ENCODE measurements around the gene STK35.
"Not testable (repeated sequence)": the region's sequence is repeated elsewhere in the genome, so short reads cannot be mapped to it uniquely, and the experiment has no call there.

Gene STK35

GRCh38 chr20:2170404-2170803, 68.8 kb downstream of the STK35 start:
- Histone ChIP-seq H3K36me3 (ENCODE audit: insufficient read depth) (no peaks in the 10 kb centered on the region), H3K27me3 (ENCODE audit: insufficient read depth, low read depth) (no peaks in the 10 kb centered on the region), H3K4me1 (ENCODE audit: low read depth, poor library complexity, severe bottlenecking) (no peaks in the 10 kb centered on the region), H3K4me2 (no peak overlapping the region), H3K27ac (no peak overlapping the region), H2AFZ (ENCODE audit: low read depth) (no peak overlapping the region), H4K20me1 (ENCODE audit: insufficient read depth) (no peaks in the 10 kb centered on the region), H3K4me3 (IDR thresholded peaks at IDR 0.05; ENCODE audit: insufficient read depth, low read depth, low read length) (no peak overlapping the region), H3K9ac (no peak overlapping the region), H3K79me2 (ENCODE audit: insufficient read depth, low read depth) (no peaks in the 10 kb centered on the region)
- TF ChIP-seq, protein P1, sequence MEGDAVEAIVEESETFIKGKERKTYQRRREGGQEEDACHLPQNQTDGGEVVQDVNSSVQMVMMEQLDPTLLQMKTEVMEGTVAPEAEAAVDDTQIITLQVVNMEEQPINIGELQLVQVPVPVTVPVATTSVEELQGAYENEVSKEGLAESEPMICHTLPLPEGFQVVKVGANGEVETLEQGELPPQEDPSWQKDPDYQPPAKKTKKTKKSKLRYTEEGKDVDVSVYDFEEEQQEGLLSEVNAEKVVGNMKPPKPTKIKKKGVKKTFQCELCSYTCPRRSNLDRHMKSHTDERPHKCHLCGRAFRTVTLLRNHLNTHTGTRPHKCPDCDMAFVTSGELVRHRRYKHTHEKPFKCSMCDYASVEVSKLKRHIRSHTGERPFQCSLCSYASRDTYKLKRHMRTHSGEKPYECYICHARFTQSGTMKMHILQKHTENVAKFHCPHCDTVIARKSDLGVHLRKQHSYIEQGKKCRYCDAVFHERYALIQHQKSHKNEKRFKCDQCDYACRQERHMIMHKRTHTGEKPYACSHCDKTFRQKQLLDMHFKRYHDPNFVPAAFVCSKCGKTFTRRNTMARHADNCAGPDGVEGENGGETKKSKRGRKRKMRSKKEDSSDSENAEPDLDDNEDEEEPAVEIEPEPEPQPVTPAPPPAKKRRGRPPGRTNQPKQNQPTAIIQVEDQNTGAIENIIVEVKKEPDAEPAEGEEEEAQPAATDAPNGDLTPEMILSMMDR (conservative IDR thresholded peaks at IDR 0.05; ENCODE audit: low read depth, low read length) = no peak

DNA sequence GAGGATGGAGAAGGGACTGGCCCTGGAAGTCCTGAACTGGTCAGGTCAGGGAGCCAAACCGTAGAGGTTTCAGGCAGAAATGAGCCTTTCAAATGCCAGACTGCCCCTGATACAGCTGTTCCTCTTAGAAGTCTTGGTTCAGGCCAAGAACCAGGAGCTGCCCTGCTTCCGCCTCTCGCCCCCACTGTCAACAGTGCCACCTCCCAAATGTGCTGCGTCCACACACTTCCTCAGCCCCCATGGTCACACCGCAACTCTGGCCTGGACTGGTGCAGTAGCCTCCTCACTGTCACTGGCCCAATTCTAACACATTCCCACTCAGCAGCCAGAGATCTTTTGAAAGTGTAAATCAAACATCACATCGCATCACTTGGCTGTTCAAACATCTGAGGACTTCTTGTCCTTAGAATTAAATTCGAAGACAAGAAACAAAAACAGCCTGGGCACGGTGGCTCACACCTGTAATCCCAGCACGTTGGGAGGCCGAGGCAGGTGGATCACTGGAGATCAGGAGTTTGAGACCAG, 69.7 kb downstream of the STK35 start:
- Histone ChIP-seq H3K4me2 (no peak overlapping the region), H3K36me3 (ENCODE audit: insufficient read depth) (no peaks in the 10 kb centered on the region), H3K27me3 (ENCODE audit: insufficient read depth, low read depth) (no peaks in the 10 kb centered on the region), H3K4me1 (ENCODE audit: low read depth, poor library complexity, severe bottlenecking) (no peaks in the 10 kb centered on the region), H3K27ac (no peak overlapping the region), H3K4me3 (IDR thresholded peaks at IDR 0.05; ENCODE audit: insufficient read depth, low read depth, low read length) (no peak overlapping the region), H3K9ac (no peak overlapping the region), H3K79me2 (ENCODE audit: insufficient read depth, low read depth) (no peaks in the 10 kb centered on the region), H4K20me1 (ENCODE audit: insufficient read depth) (no peaks in the 10 kb centered on the region), H2AFZ (ENCODE audit: low read depth) (no peak overlapping the region)
- TF ChIP-seq, protein P1 (conservative IDR thresholded peaks at IDR 0.05; ENCODE audit: low read depth, low read length) = no peak

GRCh38 chr20:2171840-2172239, 70.2 kb downstream of the STK35 start:
- H3K4me3 ChIP-seq (IDR thresholded peaks at IDR 0.05; ENCODE audit: insufficient read depth, low read depth, low read length); H4K20me1 ChIP-seq (ENCODE audit: insufficient read depth); H3K27me3 ChIP-seq (ENCODE audit: insufficient read depth, low read depth); H3K27ac ChIP-seq; H3K4me2 ChIP-seq; H2AFZ ChIP-seq (ENCODE audit: low read depth); H3K4me1 ChIP-seq (ENCODE audit: low read depth, poor library complexity, severe bottlenecking); H3K36me3 ChIP-seq (ENCODE audit: insufficient read depth); H3K9ac ChIP-seq; H3K79me2 ChIP-seq (ENCODE audit: insufficient read depth, low read depth): not testable (repeated sequence)

DNA sequence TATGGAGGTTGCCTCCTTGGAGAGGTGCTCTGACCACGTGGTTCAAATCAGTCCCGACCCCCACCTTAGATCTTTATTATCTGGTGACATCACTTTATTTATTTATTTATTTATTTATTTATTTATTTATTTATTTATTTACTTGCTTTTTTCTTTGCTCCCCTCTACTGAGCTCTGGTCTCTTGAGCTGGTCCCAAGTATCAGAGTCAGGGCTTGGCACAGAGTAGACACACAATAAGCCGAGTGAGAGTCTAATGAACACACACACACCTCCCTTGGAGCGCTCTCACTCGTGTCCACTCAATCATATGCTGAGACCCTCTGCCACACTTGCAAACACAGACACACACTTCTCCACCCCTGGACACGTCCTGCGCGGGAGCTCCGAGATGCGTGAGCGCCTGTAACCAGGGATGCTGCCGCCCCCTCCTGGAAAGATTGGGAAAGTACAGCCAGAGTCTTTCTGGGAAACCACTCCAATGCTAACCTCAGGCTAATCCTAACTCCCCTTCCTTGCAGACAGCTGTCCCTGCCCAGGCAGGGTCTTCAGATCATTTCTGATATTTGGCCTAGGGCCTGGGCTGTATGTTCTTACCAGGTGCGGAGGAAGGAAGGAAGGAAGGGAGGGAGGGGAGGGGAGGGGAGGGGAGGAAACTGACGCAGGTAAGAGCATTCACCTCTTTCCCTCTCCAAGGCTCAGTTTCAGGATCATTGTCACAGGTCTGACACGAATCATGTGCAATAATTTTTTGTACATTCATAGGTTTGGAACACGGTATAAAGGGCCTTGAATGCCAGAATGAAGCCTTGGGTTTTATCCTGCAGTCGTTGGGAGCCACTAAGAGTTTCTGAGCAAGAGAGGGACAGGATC, 70.9 kb downstream of the STK35 start:
- TF ChIP-seq, protein P1 (conservative IDR thresholded peaks at IDR 0.05; ENCODE audit: low read depth, low read length) = peak; percentile 81
- no peaks in the 10 kb centered on the region for H3K79me2 ChIP-seq (ENCODE audit: insufficient read depth, low read depth)
- H3K36me3 ChIP-seq (ENCODE audit: insufficient read depth) = no peaks in the 10 kb centered on the region
- no peak overlapping the region for H3K4me3 ChIP-seq (IDR thresholded peaks at IDR 0.05; ENCODE audit: insufficient read depth, low read depth, low read length)
- no peaks in the 10 kb centered on the region for H4K20me1 ChIP-seq (ENCODE audit: insufficient read depth)
- H2AFZ ChIP-seq (ENCODE audit: low read depth) = no peak overlapping the region
- H3K4me2 ChIP-seq = no peak overlapping the region
- H3K27ac ChIP-seq = no peak overlapping the region
- no peak overlapping the region for H3K9ac ChIP-seq
- H3K4me1 ChIP-seq (ENCODE audit: low read depth, poor library complexity, severe bottlenecking) = no peaks in the 10 kb centered on the region
- H3K27me3 ChIP-seq (ENCODE audit: insufficient read depth, low read depth) = no peaks in the 10 kb centered on the region

GRCh38 chr20:2173186-2173585, 71.6 kb downstream of the STK35 start:
- TF ChIP-seq, protein P1 (conservative IDR thresholded peaks at IDR 0.05; ENCODE audit: low read depth, low read length) = no peak
- Histone ChIP-seq H3K4me2 (no peak overlapping the region), H3K36me3 (ENCODE audit: insufficient read depth) (no peaks in the 10 kb centered on the region), H4K20me1 (ENCODE audit: insufficient read depth) (no peaks in the 10 kb centered on the region), H3K4me1 (ENCODE audit: low read depth, poor library complexity, severe bottlenecking) (no peaks in the 10 kb centered on the region), H3K79me2 (ENCODE audit: insufficient read depth, low read depth) (no peaks in the 10 kb centered on the region), H3K9ac (no peak overlapping the region), H3K27me3 (ENCODE audit: insufficient read depth, low read depth) (no peaks in the 10 kb centered on the region), H2AFZ (ENCODE audit: low read depth) (no peak overlapping the region), H3K27ac (no peak overlapping the region), H3K4me3 (IDR thresholded peaks at IDR 0.05; ENCODE audit: insufficient read depth, low read depth, low read length) (no peak overlapping the region)

Data from KMS-11 (cell line).